Cerebellar cortex (tissue), 1 donor: ENCODE data around the gene FLT3LG.
"Not testable (repeated sequence)": the region's sequence is repeated elsewhere in the genome, so short reads cannot be mapped to it uniquely, and the experiment has no call there.

Experiments
- DNase-seq: peaks from one replicate; pipeline ENCODE4 v3.0.0-alpha.2; 2015; ENCODE audit warnings: low spot score

Gene FLT3LG

DNA sequence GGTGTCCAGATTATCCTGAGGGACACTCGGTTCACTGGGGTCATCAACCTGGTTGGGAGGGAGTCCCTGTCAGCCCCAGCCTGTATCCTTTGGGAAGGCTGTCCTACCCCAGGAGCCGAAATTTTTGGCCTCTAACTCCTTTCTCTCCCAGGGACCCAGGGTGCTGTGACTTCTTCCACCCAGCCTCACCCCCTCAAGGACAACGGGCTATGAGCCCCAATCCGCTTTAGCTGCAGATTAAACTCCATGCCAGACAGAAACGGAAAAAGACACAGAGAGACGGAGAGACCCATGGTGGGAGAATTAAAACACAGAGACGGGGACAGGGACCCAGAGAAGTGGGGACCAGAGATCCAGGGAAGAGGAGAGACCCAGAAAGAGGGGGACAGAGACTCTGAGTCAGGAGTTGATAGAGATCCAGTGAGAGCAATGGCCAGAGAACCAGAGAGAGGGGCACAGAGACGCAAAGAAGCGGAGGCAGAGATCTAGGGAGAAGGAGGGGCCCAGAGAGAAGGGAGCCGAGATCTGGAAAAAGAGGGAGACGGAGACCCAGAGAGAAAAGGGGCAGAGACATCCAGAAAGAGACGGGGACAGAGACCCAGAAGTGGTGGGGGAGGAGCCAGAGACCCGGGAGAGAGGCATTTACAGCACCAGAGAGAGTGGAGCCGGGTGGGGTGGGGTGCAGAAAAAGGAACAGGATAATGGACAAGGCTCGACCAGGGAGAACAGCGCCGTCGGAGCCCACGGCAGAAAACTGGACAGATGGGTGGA lies 33.4 kb upstream of the FLT3LG start:
- DNase-seq: peak; percentile 58

- peak; percentile 88 for DNase-seq
Measured at GRCh38 chr19:49441210-49441959, 32.6 kb upstream of the FLT3LG start, which contains the start of gene SLC17A7. Gene SLC17A7 (minus strand): TSS chr19:49441527. CDS start chr19:49441379, 148 bp downstream.

DNA sequence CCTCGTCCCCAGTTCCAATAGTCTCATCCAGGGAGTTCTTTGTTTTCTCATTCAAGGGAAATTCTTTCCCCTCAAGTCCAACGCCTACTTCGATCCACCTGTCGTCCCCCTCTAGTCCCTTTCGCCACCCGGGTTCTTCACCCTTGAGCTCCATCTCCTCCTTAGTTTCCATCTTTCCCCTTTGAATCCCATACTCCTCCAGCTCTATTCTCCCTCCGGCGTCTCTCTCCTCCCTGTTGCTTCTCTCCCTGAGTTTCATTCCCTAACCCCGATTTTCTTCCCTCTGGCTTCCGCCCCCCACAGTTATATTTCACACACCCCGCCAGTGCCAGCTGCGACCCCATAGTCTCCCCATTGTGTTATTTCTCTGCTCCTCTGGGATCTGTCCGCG lies 32.1 kb upstream of the FLT3LG start:
- peak; percentile 49 for DNase-seq

- peak; percentile 84 for DNase-seq
Measured at GRCh38 chr19:49442354-49442753, 31.7 kb upstream of the FLT3LG start.

DNA sequence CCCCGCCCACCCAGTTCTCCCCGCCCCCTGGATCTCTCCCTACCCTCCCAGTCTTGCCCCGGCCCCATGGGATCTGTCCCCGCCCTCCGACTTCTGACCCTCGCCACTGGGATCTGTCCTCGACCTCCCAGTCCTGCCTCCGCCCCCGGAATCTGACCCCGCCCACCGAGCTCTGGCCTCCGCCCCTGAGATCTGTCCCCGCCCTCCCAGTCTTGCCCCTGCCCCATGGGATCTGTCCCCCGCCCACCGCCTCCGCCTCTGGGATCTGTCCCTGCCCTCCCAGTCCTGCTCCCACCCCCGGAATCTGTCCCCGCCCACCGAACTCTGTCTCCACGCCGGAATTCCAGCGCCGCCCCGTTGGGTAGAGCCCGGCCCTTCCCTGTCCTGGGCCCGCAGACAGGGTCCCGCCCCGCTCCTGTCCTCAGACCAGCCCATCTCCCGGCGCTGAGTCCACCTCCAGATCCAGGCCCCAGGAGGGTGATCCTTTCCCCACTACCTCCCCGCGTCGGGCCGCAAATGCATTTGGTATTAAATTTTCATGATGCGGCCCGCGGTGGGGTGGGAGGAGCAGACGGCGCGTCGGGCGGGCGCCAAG lies 31.1 kb upstream of the FLT3LG start:
- DNase-seq: peak; percentile 88

GRCh38 chr19:49443366-49444099 lies 30.5 kb upstream of the FLT3LG start:
- peak; percentile 99 for DNase-seq

DNA sequence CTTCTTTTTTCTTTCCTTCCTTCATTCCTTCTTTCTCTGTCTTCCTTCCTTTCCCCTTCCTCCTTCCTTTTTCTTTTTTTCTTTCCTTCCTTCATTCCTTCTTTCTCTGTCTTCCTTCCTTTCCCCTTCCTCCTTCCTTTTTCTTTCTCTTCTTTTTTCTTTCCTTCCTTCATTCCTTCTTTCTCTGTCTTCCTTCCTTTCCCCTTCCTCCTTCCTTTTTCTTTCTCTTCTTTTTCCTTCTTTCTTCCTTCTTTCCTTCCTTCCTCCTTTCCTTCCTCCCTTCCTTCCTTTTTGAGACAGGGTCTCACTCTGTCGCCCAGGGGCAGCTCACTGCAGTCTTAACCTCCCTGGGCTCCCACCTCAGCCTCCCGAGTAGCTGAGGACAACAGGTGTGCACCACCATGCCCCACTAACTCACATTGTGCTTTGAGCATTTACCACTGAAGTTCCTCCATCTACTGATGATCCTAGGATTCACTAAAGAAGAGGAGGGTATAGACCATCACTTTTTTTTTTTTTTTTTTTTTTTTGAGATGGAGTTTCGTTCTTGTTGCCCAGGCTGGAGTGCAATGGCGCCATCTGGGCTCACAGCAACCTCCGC lies 29.8 kb upstream of the FLT3LG start:
- not testable (repeated sequence) for DNase-seq

DNA sequence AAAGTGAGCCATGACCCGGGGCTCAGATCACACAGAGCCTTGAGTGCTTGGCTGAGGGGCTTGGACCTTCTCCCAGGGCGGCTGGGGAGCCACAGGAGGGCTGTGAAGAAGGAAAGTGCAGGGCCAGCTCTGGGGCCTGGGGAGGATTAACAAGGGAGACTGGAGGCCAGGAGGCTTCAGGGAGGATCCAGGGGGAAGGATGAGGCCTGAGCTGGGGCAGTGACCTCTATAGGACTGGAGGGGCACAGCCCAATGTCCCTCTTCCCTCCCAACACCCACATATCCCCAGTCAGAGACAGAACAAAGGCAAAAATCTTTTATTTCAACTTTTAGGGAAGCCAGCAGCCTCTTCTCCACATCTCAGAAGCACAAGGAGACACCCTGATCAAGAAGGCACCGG lies 28.0 kb upstream of the FLT3LG start:
- no peak for DNase-seq

GRCh38 chr19:49447485-49448431 lies 26.3 kb upstream of the FLT3LG start:
- no peak for DNase-seq

DNA sequence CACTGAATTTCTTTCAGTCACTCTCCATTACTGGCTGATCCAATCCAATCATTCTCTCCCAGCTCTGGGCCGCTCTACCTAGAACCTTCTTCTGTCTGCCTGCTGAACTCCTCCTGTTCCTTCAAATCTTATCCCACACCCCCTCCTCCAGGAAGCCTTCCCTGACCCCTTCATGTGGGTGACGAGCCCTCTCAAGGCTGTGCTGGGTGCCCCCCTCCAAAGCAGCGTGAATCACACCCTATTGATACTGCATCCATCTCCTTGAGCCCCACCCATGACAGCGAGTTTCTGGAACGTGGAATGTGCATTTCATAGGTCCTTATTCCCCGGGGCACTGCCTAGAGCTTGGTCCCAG lies 25.6 kb upstream of the FLT3LG start:
- no peak for DNase-seq

GRCh38 chr19:49450405-49450804 lies 23.6 kb upstream of the FLT3LG start:
- DNase-seq: no peak

DNA sequence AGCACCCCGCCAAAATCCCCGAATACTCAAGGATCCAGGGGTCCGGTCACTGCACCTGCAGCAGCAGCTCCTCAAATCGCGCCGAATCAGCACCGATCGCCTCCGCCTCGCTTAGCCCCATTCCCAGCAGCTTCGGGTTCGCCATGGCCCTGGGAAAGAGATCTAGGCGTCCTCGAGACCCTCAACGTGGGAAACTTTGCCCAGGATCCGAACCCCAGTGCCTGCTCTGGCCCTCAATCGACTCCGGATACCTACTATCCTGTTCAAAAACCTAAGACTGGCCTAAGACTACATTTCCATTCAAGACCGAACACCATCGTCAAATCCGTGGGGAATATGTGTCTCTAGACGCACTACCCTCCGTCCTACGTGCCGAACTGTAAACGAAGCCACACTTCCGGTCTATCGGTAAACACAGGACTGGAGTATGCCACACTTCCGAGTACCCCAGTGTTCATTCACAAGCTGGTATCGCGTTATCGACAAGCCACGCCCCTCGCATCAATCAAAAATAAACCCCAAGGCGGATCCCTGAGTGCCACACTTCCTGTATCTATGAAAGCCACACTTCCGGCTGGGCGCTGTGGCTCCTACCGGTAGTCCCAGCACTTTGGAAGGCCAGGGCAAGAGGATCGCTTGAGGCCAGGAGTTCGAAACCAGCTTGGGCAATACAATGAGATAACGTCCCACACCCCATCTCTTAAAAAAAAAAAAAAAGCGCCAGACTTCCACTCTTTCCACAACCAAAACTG lies 22.4 kb upstream of the FLT3LG start, which contains the start of gene PIH1D1:
PIH1D1 (minus strand) TSS at position 385 of the 752 bp plus-strand sequence; CDS start at position 145, 240 bp downstream.
- peak; percentile 100 for DNase-seq

DNA sequence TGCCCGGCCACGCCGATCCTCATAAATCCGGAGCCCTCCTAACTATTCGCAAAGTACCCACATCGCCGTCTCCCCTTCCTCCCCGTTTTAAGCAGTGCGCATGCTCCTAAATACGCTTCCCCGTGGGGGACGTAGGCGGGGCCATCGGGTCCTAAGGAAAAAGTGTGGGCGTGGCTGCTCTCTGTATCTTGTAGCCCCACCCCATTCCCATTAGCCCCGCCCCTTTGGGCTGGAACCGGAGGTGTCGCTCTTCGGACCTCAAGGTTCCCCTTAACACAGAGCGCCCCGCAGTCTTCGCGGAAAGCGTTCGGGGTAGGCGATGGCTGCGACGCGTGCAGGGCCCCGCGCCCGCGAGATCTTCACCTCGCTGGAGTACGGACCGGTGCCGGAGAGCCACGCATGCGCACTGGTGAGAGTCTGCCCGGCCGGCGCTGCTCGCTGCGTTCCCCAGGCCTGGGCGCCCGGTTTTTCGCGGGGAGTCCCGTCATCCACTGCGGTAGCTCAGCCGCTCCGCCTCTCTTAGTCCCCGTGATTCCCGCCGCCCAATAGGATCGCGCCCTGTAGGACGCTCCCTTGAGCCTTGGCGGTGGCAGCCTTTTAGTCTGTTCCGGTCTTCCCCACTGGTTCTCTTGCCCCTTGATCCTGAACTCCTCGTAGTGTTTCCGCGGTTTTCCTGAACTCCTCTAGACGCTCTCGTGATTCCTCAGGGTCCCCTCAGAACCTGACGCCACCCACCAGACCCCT lies 20.8 kb upstream of the FLT3LG start, which contains the start of gene ALDH16A1:
ALDH16A1 (plus strand) TSS at position 213 of the 744 bp plus-strand sequence; CDS start at position 320, 107 bp downstream.
- peak; percentile 99 for DNase-seq

GRCh38 chr19:49453757-49454240 lies 20.2 kb upstream of the FLT3LG start:
- DNase-seq: no peak

DNA sequence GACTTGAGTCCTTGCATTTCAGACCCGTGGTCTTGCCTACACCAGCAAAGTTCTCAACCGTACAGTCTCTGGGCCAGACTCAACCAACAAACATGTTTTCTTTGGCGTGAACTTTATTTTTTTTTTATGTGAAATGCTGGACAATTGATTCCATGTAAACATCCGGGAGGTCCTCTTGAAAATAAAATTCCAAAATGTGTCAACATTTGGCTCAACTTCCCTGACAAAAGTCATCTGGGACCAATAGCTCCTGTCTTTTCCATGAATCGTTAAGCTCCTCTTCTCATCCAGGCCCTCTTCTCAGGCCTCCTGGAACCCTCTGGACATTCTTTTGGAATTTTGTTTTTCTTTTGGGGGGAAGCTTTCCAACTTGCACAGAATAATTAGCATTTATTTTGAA lies 18.2 kb upstream of the FLT3LG start:
- DNase-seq: no peak

GRCh38 chr19:49456326-49456725 lies 17.7 kb upstream of the FLT3LG start:
- no peak for DNase-seq

DNA sequence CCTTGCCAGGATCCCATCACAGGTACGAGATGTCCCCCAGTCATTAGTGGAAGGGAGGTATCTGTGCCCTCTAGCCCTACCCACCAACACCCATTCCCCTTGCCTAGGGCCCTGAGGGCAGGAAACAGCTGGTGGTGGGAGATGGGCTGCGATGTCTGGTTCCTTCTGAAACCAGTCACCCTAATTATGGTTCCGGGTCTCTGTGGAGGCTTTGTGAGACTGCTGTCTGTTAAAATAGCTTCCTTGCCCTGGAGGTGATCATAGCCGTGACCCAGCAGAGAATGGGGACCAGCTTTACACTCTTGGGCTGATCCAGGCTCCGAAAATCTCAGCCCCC lies 15.5 kb upstream of the FLT3LG start:
- no peak for DNase-seq

GRCh38 chr19:49459388-49459787 lies 14.6 kb upstream of the FLT3LG start:
- DNase-seq: no peak

DNA sequence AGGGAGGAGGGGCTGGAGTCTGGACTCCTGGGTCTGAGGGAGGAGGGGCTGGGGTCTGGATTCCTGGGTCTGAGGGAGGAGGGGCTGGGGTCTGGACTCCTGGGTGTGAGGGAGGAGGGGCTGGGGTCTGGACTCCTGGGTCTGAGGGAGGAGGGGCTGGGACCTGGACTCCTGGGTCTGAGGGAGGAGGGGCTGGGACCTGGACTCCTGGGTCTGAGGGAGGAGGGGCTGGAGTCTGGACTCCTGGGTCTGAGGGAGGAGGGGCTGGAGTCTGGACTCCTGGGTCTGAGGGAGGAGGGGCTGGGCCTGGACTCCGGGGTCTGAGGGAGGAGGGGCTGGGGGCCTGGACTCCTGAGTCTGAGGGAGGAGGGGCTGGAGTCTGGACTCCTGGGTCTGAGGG lies 12.9 kb upstream of the FLT3LG start:
- DNase-seq: not testable (repeated sequence)
